Upper lobe of left lung (tissue), 4 donors: Measurements from ENCODE around the gene DDX24.

Experiments
- CTCF ChIP-seq, 6 experiments: fragments of 450-650 bp in 4 of 6; fragments of 200-600 bp in 2 of 6; sonication (generic) in 2 of 6; IDR thresholded peaks; one replicate each; pipeline ENCODE4 v1.5.1; 2016 to 2019; ENCODE audit warnings: antibody characterized with exemption in 6 of 6
- EP300 ChIP-seq, 4 donors: sonication (generic); formaldehyde crosslinking; IDR thresholded peaks; one replicate each; pipeline ENCODE4 v1.5.1; 2017; ENCODE audit warnings: antibody characterized with exemption in 4 of 4, control low read depth in 2 of 4
- POLR2A ChIP-seq, 4 donors: fragments of 450-650 bp; IDR thresholded peaks; one replicate each; pipeline ENCODE4 v1.5.1; 2016 to 2017; ENCODE audit warnings: antibody characterized with exemption in 4 of 4, mild to moderate bottlenecking in 2 of 4
- POLR2AphosphoS5 ChIP-seq, 2 donors: sonication (generic); formaldehyde crosslinking; IDR thresholded peaks; one replicate each; pipeline ENCODE4 v1.5.1; 2017; ENCODE audit warnings: antibody characterized with exemption in 2 of 2

- TF ChIP-seq CTCF (IDR thresholded peaks at IDR 0.05), result no peak
- no peak for TF ChIP-seq POLR2A (IDR thresholded peaks at IDR 0.05)
- TF ChIP-seq POLR2AphosphoS5 (IDR thresholded peaks at IDR 0.05), result no peak
- TF ChIP-seq EP300 (IDR thresholded peaks at IDR 0.05), result no peak
Observed at GRCh38 chr14:93999573-93999972, 81.4 kb downstream of the DDX24 start.
